ENCODE data around the gene CCDC201. TPM values are rescaled to one million over a fixed set of nuclear protein-coding genes. Genes with fewer than 3 reads are reported as not detected.

The CCDC201 gene
- total and polyA plus RNA-seq, 7 donors = not detected

DNA sequence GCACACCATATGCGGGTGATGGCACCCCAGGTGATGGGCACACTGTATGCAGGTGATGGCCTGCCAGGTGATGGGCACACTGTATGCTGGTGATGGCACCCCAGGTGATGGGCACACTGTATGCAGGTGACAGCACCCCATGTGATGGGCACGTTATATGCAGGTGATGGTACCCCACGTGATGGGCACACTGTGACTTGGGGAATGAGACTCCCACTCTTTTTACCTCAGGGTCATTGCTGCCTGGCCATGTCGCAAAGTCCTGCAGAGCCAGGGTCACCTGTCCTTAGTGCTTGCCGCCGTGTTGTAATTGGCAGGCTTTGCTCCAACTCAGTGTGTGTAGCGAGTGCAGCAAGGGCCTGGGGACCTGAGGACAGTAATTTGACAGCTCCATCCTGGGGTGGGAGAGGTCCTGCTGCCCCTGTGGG lies 7.6 kb upstream of the CCDC201 start:
- DNase-seq = no peak
- intact Hi-C loops (cut with DNase I) = no loop called here

DNA sequence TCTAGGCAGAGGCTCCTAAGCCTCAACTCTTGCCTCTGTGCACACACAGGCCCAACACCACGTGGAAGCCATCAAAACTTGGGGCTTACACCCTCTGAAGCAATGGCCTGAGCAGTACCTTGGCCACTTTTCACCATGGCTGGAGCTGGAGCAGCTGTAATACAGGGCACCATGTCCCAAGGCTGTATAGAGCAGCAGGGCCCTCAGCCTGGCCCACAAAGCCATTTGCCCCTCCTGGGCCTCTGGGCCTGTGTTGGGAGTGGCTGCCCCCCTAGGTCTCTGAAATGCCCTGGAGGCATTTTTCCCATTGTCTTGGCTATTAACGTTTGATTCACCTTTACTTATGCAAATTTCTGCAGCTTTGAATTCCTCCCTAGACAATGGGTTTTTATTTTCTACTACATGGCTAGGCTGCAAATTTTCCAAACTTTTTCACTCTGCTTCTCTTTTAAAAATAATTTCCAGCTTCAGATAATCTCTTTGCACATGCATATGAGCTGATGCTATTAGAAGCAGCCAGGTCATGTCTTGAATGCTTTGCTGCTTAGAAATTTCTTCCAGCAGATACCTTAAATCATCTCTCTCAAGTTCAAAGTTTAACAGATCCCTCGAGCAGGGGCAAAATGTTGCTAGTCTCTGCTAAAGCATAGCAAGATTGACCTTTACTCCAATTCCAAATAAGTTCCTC lies 5.7 kb upstream of the CCDC201 start:
- intact Hi-C loops (cut with DNase I) = no loop called here
- 35 to 48% methylated on average over 3 of the region's 3 CpGs for WGBS, 2 donors
- no peak for DNase-seq
- no peaks in the 10 kb centered on the region for H3K36me3 ChIP-seq
- TF ChIP-seq EP300 (IDR thresholded peaks at IDR 0.05) = no peak
- no peak for TF ChIP-seq POLR2AphosphoS5 (IDR thresholded peaks at IDR 0.05)
- TF ChIP-seq POLR2A (IDR thresholded peaks at IDR 0.05) = no peak
- H3K27ac ChIP-seq = no peak overlapping the region
- H3K4me1 ChIP-seq = no peaks in the 10 kb centered on the region
- H3K4me3 ChIP-seq = no peak overlapping the region
- H3K9me3 ChIP-seq = peaks cover 0 to 5% (median 2%) of the 10 kb centered on the region in 4 donors
- no peaks in the 10 kb centered on the region for H3K27me3 ChIP-seq

More for the DNA sequence above, 7.6 kb upstream of the CCDC201 start:
- Histone ChIP-seq H3K9me3 (peaks cover 0 to 5% (median 2%) of the 10 kb centered on the region in 4 donors), H3K36me3 (no peaks in the 10 kb centered on the region), H3K27ac (no peak overlapping the region), H3K4me1 (no peaks in the 10 kb centered on the region), H3K4me3 (no peak overlapping the region), H3K27me3 (peaks cover 0 to 11% (median 0%) of the 10 kb centered on the region in 3 donors)
- 84 to 90% methylated on average over 7 of the region's 7 CpGs for WGBS, 2 donors
- TF ChIP-seq POLR2AphosphoS5 (IDR thresholded peaks at IDR 0.05) (no peak), EP300 (IDR thresholded peaks at IDR 0.05) (no peak), POLR2A (IDR thresholded peaks at IDR 0.05) (no peak)
- TF ChIP-seq, protein P1, sequence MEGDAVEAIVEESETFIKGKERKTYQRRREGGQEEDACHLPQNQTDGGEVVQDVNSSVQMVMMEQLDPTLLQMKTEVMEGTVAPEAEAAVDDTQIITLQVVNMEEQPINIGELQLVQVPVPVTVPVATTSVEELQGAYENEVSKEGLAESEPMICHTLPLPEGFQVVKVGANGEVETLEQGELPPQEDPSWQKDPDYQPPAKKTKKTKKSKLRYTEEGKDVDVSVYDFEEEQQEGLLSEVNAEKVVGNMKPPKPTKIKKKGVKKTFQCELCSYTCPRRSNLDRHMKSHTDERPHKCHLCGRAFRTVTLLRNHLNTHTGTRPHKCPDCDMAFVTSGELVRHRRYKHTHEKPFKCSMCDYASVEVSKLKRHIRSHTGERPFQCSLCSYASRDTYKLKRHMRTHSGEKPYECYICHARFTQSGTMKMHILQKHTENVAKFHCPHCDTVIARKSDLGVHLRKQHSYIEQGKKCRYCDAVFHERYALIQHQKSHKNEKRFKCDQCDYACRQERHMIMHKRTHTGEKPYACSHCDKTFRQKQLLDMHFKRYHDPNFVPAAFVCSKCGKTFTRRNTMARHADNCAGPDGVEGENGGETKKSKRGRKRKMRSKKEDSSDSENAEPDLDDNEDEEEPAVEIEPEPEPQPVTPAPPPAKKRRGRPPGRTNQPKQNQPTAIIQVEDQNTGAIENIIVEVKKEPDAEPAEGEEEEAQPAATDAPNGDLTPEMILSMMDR (IDR thresholded peaks at IDR 0.05) = no peak

DNA sequence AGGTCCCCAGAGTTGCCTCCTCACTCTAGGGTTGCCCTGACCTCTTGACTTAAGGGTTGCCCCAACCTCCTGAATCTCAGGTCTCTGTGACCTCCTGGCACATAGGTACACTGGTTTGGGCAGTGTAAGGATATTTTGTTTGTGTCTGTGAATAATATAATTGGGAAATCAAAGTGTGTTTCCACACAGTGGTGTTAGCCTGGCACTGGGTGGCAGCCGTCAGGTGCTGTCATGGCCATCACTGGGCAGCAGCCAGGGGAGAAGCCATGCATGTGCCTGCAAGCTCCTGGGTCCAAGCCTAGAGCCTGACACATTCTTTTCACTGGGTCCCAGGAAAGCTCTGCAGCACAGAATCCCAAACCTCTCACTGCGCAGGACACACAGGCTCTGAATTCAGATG lies 3.6 kb upstream of the CCDC201 start:
- intact Hi-C loops (cut with DNase I) = no loop called here
- no peak overlapping the region for H3K27ac ChIP-seq
- H3K27me3 ChIP-seq = no peaks in the 10 kb centered on the region
- no peak overlapping the region for H3K4me3 ChIP-seq
- peaks cover 0 to 5% (median 2%) of the 10 kb centered on the region in 4 donors for H3K9me3 ChIP-seq
- TF ChIP-seq, protein P1 (IDR thresholded peaks at IDR 0.05) = no peak
- TF ChIP-seq POLR2AphosphoS5 (IDR thresholded peaks at IDR 0.05) (no peak), POLR2A (IDR thresholded peaks at IDR 0.05) (no peak), EP300 (IDR thresholded peaks at IDR 0.05) (no peak)
- WGBS, 2 donors = 94 to 97% methylated on average over 2 of the region's 2 CpGs
- no peak for DNase-seq
- no peaks in the 10 kb centered on the region for H3K4me1 ChIP-seq
- no peaks in the 10 kb centered on the region for H3K36me3 ChIP-seq

DNA sequence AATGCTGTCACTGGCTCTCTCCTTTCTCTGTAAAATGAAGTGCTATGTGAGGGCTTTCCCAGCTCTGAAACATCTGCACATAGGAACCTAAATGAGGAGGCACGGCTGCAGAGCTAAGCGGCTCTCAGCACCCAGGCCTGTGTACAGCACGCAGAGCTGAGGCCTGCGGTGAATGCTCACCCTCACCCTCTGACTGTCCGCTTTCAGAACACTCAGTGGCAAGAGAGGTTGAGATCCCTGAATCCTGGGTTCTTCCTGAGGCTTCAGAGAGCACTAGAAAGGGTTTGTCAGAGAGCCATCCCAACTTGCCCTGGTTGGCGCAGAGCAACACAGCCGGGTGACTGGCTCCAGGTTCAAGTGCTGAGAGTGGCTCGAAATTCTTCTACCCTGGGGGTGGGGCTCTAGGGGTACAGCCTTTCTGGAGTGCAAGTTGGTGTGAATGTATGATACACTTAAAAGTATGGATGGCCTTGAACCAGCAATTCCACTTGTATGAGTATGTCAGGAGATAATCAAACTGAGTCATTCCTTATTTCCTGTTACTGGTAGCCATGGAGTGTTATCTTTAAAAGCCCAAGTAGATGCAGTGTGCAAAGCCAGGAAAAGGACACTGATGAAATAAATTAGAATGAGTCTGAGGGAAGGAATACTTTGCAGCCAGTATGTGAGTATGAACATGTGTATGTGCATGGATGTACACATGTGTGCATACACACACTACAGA lies 1.7 kb upstream of the CCDC201 start:
- no peak for DNase-seq
- 91 to 92% methylated on average over 8 of the region's 8 CpGs for WGBS, 2 donors
- no peaks in the 10 kb centered on the region for H3K36me3 ChIP-seq
- intact Hi-C loops (cut with DNase I) = no loop called here
- H3K9me3 ChIP-seq = peaks cover 0 to 5% (median 2%) of the 10 kb centered on the region in 4 donors
- TF ChIP-seq POLR2A (IDR thresholded peaks at IDR 0.05) (no peak), POLR2AphosphoS5 (IDR thresholded peaks at IDR 0.05) (no peak), EP300 (IDR thresholded peaks at IDR 0.05) (no peak)
- TF ChIP-seq, protein P1 (IDR thresholded peaks at IDR 0.05) = no peak
- no peak overlapping the region for H3K27ac ChIP-seq
- H3K27me3 ChIP-seq = no peaks in the 10 kb centered on the region
- H3K4me3 ChIP-seq = no peak overlapping the region
- no peaks in the 10 kb centered on the region for H3K4me1 ChIP-seq

DNA sequence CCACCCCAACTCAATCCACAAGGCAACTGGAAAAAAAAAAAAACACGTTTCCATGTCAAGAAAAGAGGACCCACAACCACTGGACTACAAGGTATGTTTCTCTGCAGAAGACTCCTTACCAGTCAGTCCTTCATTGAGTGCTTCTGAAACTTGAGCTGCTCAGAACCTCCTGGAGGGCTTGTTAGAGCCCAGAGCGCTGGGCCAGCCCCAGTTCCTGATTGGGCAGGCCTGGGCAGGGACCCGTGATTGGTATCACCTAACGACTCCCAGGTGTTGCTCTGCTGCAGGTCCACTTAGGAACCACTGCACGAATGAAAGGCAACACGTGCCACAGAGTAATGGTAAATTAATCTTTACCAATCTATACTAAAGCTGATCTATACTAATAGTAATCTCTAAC lies 473 bp upstream of the CCDC201 start:
- whole genome bisulfite sequencing, 2 donors = 74 to 83% methylated on average over 6 of the region's 6 CpGs
- Histone ChIP-seq H3K36me3 (no peaks in the 10 kb centered on the region), H3K4me3 (no peak overlapping the region), H3K4me1 (no peaks in the 10 kb centered on the region), H3K27me3 (no peaks in the 10 kb centered on the region), H3K27ac (no peak overlapping the region), H3K9me3 (peaks cover 0 to 2% (median 0%) of the 10 kb centered on the region in 4 donors)
- intact Hi-C loops (cut with DNase I) = no loop called here
- TF ChIP-seq EP300 (IDR thresholded peaks at IDR 0.05) (no peak), POLR2AphosphoS5 (IDR thresholded peaks at IDR 0.05) (no peak), POLR2A (IDR thresholded peaks at IDR 0.05) (no peak)
- TF ChIP-seq, protein P1 (IDR thresholded peaks at IDR 0.05) = no peak
- no peak for DNase-seq

Data from sigmoid colon (tissue), 7 donors.